Measurements from ENCODE around the gene CLPTM1L. TPM values are rescaled to one million over a fixed set of nuclear protein-coding genes. Genes with fewer than 3 reads are reported as not detected.
A peak's percentile ranks its signal among the peaks of the same experiment; 100 is the strongest.

The CLPTM1L gene
- total RNA-seq, 4 donors from 2014 or later, result 62.6 to 132 (median 93.5) TPM

DNA sequence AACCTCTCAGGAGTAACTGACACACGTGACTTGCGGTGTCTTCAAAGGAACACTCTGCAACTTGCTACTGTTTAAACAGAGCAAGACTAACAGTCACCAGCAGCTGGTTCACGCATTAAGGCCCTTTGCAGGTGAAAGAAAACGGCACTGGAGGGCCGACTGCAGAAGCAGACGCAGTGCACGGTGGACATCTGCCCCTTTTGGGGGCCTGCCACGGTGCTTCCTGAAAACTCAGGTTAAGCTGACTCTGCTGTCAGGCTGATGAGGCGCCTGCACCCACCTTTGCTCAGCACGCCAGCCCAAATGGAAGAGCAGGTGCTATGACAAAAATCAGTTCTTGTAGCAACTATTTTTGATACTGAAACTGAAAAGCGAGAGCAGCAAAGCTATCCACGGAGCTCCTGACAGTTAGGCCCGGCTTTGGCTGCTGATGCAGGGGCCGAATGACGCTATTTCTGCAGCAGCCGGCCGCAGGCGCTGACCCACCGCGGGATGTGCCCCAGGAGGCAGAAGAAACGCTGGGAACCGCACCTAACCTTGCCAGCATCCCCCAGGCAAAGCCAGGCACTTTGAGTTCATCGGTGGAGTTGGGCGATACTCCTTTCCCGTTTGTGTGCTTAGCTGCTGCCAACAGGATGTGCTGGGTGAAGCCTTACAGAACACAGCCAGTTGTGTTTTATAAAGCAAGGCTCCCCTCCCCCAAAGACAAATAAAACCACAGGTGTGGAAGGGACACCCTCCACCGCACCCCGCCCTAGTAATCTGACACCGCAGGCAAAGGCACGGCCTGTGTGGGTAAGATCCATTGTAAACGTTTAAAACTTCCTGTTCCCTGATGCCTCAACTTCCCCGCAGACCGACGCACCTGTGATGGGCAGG lies 29.0 kb downstream of the CLPTM1L start:
- DNase-seq (ENCODE audit: low spot score in 2 of 2), result peak; percentile 66 to 78
- Histone ChIP-seq H3K27ac (peak overlapping the region; percentile 44), H3K27me3 (peaks cover 6% of the 10 kb centered on the region), H3K4me3 (peak overlapping the region; percentile 33), H3K9me3 (no peaks in the 10 kb centered on the region), H3K36me3 (peaks cover 34% of the 10 kb centered on the region), H3K4me1 (peaks cover 12% of the 10 kb centered on the region)
- 37% methylated on average over 19 of the region's 33 CpGs for WGBS
- TF ChIP-seq POLR2AphosphoS5 (IDR thresholded peaks at IDR 0.05) (no peak), EP300 (IDR thresholded peaks at IDR 0.05) (no peak), POLR2A (IDR thresholded peaks at IDR 0.05) (no peak), CTCF (IDR thresholded peaks at IDR 0.05) (no peak)

- Histone ChIP-seq H3K4me3 (no peak overlapping the region), H3K4me1 (peaks cover 12% of the 10 kb centered on the region), H3K27me3 (peaks cover 9% of the 10 kb centered on the region), H3K27ac (no peak overlapping the region), H3K9me3 (no peaks in the 10 kb centered on the region), H3K36me3 (peaks cover 26% of the 10 kb centered on the region)
- DNase-seq (ENCODE audit: low spot score in 2 of 2), result peak in 1 of 2 donors; percentile 21
- TF ChIP-seq EP300 (IDR thresholded peaks at IDR 0.05), result no peak
- no peak for TF ChIP-seq CTCF (IDR thresholded peaks at IDR 0.05)
- no peak for TF ChIP-seq POLR2AphosphoS5 (IDR thresholded peaks at IDR 0.05)
- TF ChIP-seq POLR2A (IDR thresholded peaks at IDR 0.05), result no peak
- WGBS, result 86% methylated on average over 10 of the region's 13 CpGs
These were observed 29.7 kb downstream of the CLPTM1L start for GRCh38 chr5:1315018-1315708.

DNA sequence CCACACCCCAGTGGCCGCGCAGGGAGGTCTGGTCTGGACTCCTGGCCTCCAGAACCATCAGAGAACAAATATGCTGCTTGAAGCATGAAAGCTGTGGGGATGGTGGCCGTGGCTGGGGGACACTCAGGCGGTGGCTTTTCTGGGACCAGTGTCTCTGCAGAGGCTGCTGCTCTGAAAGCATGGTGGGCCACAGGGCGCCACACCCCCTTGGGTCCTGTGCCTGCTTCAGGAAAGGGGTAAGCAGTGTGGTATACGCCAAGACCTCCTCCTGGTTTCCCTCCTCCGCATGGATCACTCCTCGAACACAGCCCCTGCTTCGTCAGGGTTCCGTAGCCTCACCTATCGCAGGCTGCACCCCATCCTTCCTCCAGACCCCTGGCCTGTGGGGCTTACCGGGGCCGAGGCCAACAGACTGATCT lies 30.3 kb downstream of the CLPTM1L start:
- no peak overlapping the region for H3K4me3 ChIP-seq

DNA sequence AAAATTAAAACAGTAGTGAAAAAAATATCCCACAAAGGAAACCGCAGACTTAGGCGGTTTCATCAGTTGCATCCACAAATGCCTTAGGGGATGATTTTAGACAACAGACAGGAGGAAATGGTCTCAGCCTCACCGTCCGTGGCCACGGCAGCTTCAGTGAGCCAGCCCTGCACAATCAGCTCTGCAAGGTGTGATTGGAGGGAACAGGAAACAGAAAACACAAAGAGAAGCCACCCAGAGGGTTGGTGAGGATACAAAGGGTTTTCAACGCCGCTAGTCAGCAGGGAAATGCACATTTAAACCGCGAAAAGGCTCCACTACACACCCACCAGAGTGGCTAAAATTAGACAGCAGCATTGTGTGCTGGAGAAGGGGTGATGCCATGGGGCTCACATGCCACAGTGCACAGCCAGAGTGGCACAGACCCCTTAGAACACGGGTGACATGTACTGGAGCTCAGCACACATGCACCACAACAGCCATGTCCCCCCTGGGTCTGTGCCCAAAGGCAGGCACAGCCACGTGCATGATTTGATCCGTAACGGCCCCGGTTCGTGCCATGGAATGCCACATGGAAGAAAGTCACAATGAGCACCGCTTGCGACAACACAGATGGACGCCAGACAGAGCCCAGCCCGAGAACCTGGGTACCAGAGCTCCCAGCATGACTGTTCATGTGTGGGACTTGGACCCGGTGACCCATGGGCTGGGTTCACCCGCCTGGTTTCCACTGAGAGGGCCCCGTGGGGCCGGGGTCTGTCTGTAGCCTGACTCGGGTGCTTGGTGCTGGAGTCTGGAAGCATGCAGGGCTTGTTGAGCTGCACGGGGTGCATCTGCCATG lies 31.7 kb downstream of the CLPTM1L start:
- Histone ChIP-seq H3K4me1 (peaks cover 12% of the 10 kb centered on the region), H3K4me3 (no peak overlapping the region), H3K9me3 (no peaks in the 10 kb centered on the region), H3K36me3 (peaks cover 6% of the 10 kb centered on the region), H3K27me3 (peaks cover 16% of the 10 kb centered on the region), H3K27ac (no peak overlapping the region)
- peak; percentile 60 to 78 for DNase-seq (ENCODE audit: low spot score in 2 of 2)
- 59% methylated on average over 20 of the region's 25 CpGs for WGBS
- TF ChIP-seq CTCF (IDR thresholded peaks at IDR 0.05) (no peak), POLR2A (IDR thresholded peaks at IDR 0.05) (no peak), POLR2AphosphoS5 (IDR thresholded peaks at IDR 0.05) (no peak), EP300 (IDR thresholded peaks at IDR 0.05) (no peak)

More for the DNA sequence above, 30.3 kb downstream of the CLPTM1L start:
- TF ChIP-seq CTCF (IDR thresholded peaks at IDR 0.05) (no peak), POLR2A (IDR thresholded peaks at IDR 0.05) (no peak), POLR2AphosphoS5 (IDR thresholded peaks at IDR 0.05) (no peak), EP300 (IDR thresholded peaks at IDR 0.05) (no peak)
- peak; percentile 51 to 77 for DNase-seq (ENCODE audit: low spot score in 2 of 2)
- H3K27me3 ChIP-seq, result peaks cover 15% of the 10 kb centered on the region
- no peak overlapping the region for H3K27ac ChIP-seq
- 97% methylated on average over 13 of the region's 13 CpGs for WGBS
- peaks cover 20% of the 10 kb centered on the region for H3K36me3 ChIP-seq
- H3K9me3 ChIP-seq, result no peaks in the 10 kb centered on the region
- peaks cover 12% of the 10 kb centered on the region for H3K4me1 ChIP-seq

Data from suprapubic skin (tissue), 4 donors.